Brain microvascular endothelial cell (primary cell): ENCODE data around the gene POU2F2.
A peak's percentile ranks its signal among the peaks of the same experiment; 100 is the strongest.

ENCODE experiments used
- DNase-seq: peaks from one replicate; pipeline ENCODE4 v3.0.0-alpha.2; 2020
- H3K27ac ChIP-seq: fragments of 250-450 bp; sonication (Bioruptor Pico); 2 replicates; pipeline ENCODE4 v1.5.1; 2020; ENCODE audit warnings: mild to moderate bottlenecking, moderate library complexity
- H3K27me3 ChIP-seq: fragments of 250-450 bp; sonication (Bioruptor Pico); replicated peaks from 2 replicates; pipeline ENCODE4 v1.5.1; 2020; ENCODE audit warnings: mild to moderate bottlenecking
- H3K36me3 ChIP-seq: fragments of 250-450 bp; sonication (Bioruptor Pico); replicated peaks from 2 replicates; pipeline ENCODE4 v1.5.1; 2020; ENCODE audit warnings: mild to moderate bottlenecking
- H3K4me3 ChIP-seq: 2 replicates; pipeline ENCODE4 v1.5.1; 2011; ENCODE audit warnings: low read depth, mild to moderate bottlenecking, control low read depth, low read length, moderate library complexity
- in situ Hi-C: cut with HindIII; loops from 2 replicates; pipeline ENCODE4 v1.10.0; 2017; ENCODE audit warnings: low sequenced_read_pairs, low pct_ligation_motif_present
- TF ChIP-seq, protein P1 (sequence below): IDR thresholded peaks from 2 replicates; pipeline ENCODE4 v1.5.1; 2011; ENCODE audit warnings: low read depth, mild to moderate bottlenecking, moderate library complexity, low read length, control low read depth, inconsistent platforms; ENCODE audit errors: missing control alignments

POU2F2 gene

DNA sequence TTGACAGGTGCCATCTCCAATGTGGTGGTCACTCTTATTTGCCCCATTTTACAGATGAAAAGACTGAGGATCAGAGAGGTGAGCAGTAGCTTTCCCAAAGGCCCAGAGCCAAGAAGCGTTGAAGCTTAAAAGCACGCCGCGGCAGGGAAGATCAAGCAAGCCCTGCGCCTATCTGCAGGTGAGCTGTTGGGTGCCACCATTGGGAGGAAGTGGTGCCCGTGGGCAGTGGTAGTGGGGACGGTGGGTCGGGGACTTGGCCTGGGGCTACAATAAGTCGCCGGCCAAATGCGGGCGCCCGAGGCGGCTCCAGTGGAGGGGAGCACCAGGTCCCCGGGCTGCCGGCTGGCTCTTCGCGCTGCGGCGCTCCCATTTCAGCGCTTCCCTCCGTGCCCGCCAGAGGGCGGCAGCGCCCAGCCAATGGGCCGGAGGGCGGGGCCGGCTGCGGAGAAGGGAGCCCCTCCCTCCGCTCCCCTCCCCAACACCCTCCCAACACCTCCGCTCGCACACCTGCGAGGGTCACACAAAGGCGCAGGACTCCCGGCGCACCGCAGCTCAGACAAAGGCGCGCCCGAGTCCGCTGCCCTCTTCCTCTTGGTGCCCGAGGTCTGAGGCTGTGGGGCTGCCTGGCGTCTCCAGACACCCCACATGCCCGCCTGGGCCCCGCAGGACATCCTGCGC is 744 bp upstream of the POU2F2 start:
- Histone ChIP-seq H3K27me3 (no peaks in the 10 kb centered on the region), H3K36me3 (no peaks in the 10 kb centered on the region), H3K4me3 (peak overlapping the region; percentile 53), H3K27ac (no peak overlapping the region)
- no peak for DNase-seq
- TF ChIP-seq, protein P1, sequence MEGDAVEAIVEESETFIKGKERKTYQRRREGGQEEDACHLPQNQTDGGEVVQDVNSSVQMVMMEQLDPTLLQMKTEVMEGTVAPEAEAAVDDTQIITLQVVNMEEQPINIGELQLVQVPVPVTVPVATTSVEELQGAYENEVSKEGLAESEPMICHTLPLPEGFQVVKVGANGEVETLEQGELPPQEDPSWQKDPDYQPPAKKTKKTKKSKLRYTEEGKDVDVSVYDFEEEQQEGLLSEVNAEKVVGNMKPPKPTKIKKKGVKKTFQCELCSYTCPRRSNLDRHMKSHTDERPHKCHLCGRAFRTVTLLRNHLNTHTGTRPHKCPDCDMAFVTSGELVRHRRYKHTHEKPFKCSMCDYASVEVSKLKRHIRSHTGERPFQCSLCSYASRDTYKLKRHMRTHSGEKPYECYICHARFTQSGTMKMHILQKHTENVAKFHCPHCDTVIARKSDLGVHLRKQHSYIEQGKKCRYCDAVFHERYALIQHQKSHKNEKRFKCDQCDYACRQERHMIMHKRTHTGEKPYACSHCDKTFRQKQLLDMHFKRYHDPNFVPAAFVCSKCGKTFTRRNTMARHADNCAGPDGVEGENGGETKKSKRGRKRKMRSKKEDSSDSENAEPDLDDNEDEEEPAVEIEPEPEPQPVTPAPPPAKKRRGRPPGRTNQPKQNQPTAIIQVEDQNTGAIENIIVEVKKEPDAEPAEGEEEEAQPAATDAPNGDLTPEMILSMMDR: peak; percentile 78
- in situ Hi-C loops: no loop called here

DNA sequence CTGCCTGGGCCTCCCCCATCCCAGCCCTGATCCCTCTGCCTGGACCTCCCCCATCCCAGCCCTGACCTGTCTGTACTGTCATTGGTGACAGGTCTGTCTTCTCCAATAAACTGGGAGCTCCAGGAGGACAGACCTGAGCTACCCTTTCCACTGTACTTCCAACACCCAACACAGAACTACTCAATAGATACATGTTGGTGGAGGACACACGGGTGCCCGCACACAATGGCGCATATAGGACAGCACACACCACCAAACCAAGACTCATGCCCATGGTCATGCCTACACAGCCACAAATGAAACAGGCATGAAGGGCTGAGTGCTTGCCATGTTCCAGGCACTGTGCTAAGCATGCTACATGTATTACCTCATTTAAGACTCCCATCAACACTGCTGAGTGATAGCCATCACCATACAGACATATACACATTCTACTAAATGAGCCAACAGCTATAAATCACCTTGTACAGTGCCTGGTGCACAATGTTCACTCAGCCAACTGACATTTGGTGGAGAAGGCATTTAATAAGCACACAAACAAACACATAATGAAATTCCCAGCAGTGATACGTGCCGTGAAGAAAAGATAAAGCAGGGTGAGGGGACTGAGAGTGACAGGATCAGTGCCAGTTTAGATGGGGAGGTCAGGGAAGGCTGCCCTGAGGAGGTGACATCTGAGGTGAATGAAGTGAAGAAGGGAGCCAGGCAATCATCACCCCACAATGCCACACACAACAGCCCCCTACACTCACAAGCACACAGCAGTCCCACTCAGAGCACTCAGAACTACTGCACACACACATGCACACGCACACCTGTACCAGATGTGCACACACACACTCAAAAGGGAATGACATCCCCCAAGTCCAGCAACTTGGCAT is 857 bp downstream of the POU2F2 start:
- in situ Hi-C loops: no loop called here
- Histone ChIP-seq H3K27ac (no peak overlapping the region), H3K4me3 (peak overlapping the region; percentile 53), H3K36me3 (no peaks in the 10 kb centered on the region), H3K27me3 (no peaks in the 10 kb centered on the region)
- TF ChIP-seq, protein P1: no peak
- no peak for DNase-seq

- Histone ChIP-seq H3K27ac (no peak overlapping the region), H3K36me3 (no peaks in the 10 kb centered on the region), H3K27me3 (no peaks in the 10 kb centered on the region), H3K4me3 (no peak overlapping the region)
- no peak for DNase-seq
- TF ChIP-seq, protein P1: no peak
- in situ Hi-C loops: no loop called here
Measured at GRCh38 chr19:42130254-42130573, 2.0 kb downstream of the POU2F2 start.

DNA sequence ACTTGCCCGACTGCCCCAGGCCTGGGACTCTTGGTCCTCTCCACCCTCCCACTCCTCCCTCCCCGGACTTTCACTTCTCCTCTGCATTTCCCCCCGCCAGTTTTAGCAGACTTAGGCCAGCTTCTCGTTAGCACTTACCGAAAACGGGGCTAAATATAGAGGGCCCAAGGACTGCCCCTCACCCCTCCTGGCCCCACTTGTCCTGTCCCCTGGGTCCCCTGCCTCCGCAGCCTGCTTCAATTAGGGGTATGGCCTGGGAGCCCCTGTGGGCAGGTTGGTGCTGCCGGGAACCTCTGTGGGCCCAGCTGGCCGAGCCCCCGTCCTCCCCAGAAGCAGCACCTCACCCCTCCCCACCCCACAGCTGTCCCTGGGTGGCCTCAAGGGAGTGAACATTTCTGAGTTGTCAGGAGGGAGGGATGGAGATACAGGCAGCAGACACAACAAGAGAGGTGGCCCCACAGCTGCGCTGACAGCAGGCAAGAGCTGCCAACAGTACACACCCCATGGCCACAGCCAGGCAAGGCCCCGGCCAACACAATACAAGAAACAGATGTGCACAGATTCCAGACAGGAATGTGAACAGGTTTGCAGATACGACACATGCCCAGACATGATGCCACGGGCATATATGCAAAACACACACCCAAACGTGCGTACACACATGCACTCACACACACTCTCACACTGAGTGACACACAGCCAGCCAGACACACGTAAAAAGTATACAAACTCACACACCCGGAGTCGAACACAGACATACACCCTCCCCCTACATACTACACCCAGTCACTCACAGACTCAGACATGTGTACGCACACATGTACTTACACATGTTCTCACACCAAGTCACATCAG is 2.6 kb downstream of the POU2F2 start:
- Histone ChIP-seq H3K36me3 (no peaks in the 10 kb centered on the region), H3K27ac (no peak overlapping the region), H3K27me3 (no peaks in the 10 kb centered on the region), H3K4me3 (no peak overlapping the region)
- TF ChIP-seq, protein P1: no peak
- in situ Hi-C loops: no loop called here
- no peak for DNase-seq

DNA sequence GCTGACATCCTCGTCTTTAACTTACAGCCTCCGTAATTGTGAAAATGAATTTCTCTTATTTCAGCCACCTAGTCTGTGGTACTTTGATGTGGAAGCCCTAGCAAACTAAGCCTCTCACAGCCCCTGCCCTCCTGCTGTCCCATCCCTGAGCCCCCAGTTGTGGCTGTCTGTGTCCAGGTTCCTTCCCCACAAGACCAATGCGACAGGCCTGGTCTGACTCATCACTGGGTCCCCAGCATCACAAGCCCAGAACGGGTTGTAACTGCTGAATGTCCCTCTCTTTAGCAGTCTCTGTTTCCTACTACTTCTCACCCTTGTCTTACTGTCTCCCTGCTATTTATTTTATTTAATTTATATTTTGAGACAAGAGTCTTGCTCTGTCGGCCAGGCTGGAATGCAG is 5.7 kb downstream of the POU2F2 start:
- H3K27ac ChIP-seq: no peak overlapping the region
- in situ Hi-C loops: no loop called here
- no peak for DNase-seq
- H3K27me3 ChIP-seq: no peaks in the 10 kb centered on the region
- H3K4me3 ChIP-seq: no peak overlapping the region
- H3K36me3 ChIP-seq: no peaks in the 10 kb centered on the region
- TF ChIP-seq, protein P1: no peak
